Testis (tissue), 2 donors: Measurements from ENCODE around the gene SND1.

Experiments used
- POLR2A ChIP-seq: fragments of 450-650 bp; IDR thresholded peaks from one replicate; pipeline ENCODE4 v1.6.1; 2017; ENCODE audit warnings: antibody characterized with exemption, mild to moderate bottlenecking, moderate library complexity
- TF ChIP-seq, protein P1 (sequence below), 3 experiments: fragments of 450-650 bp in 2 of 3; fragments of 200-600 bp in 1 of 3; sonication (generic) in 1 of 3; IDR thresholded peaks; one replicate each; pipeline ENCODE4 v1.5.1; 2016 to 2019; ENCODE audit warnings: antibody characterized with exemption in 3 of 3, mild to moderate bottlenecking in 2 of 3, moderate library complexity in 1 of 3

- no peak for TF ChIP-seq POLR2A
- TF ChIP-seq, protein P1, sequence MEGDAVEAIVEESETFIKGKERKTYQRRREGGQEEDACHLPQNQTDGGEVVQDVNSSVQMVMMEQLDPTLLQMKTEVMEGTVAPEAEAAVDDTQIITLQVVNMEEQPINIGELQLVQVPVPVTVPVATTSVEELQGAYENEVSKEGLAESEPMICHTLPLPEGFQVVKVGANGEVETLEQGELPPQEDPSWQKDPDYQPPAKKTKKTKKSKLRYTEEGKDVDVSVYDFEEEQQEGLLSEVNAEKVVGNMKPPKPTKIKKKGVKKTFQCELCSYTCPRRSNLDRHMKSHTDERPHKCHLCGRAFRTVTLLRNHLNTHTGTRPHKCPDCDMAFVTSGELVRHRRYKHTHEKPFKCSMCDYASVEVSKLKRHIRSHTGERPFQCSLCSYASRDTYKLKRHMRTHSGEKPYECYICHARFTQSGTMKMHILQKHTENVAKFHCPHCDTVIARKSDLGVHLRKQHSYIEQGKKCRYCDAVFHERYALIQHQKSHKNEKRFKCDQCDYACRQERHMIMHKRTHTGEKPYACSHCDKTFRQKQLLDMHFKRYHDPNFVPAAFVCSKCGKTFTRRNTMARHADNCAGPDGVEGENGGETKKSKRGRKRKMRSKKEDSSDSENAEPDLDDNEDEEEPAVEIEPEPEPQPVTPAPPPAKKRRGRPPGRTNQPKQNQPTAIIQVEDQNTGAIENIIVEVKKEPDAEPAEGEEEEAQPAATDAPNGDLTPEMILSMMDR (IDR thresholded peaks at IDR 0.05): no peak
Observed at GRCh38 chr7:127699853-127700252, 47.9 kb downstream of the SND1 start.
